Activated CD4-positive, alpha-beta T cell treated with anti-CD3 and anti-CD28 coated beads, Interleukin-2, amount 50 U/mL, for 1 hour (primary cell): ENCODE data around the gene ASTN1.

Source experiments
- DNase-seq: peaks from one replicate; pipeline ENCODE4 v3.0.0-alpha.2; 2020

ASTN1 gene

GRCh38 chr1:176869577-176869976 is 294.9 kb downstream of the ASTN1 start:
- no peak for DNase-seq

GRCh38 chr1:176866011-176866714 is 298.3 kb downstream of the ASTN1 start:
- DNase-seq: no peak

GRCh38 chr1:176864211-176864610 is 300.3 kb downstream of the ASTN1 start:
- DNase-seq: no peak

GRCh38 chr1:176863613-176864012 is 300.9 kb downstream of the ASTN1 start:
- no peak for DNase-seq

GRCh38 chr1:176858433-176858916 is 306.0 kb downstream of the ASTN1 start:
- DNase-seq: no peak

GRCh38 chr1:176857632-176858031 is 306.9 kb downstream of the ASTN1 start:
- DNase-seq: no peak

- DNase-seq: no peak
These were observed 309.5 kb downstream of the ASTN1 start for GRCh38 chr1:176854758-176855745.

- DNase-seq: no peak
These were observed 310.4 kb downstream of the ASTN1 start for GRCh38 chr1:176854121-176854520.

- DNase-seq: no peak
These were observed 311.0 kb downstream of the ASTN1 start for GRCh38 chr1:176853503-176853902.

- no peak for DNase-seq
These were observed 312.4 kb downstream of the ASTN1 start for GRCh38 chr1:176852124-176852523.

GRCh38 chr1:176850871-176851270 is 313.6 kb downstream of the ASTN1 start:
- DNase-seq: no peak

- no peak for DNase-seq
These were observed 315.2 kb downstream of the ASTN1 start for GRCh38 chr1:176849281-176849680.

GRCh38 chr1:176847052-176847451 is 317.5 kb downstream of the ASTN1 start:
- DNase-seq: no peak

GRCh38 chr1:176843352-176844297 is 320.9 kb downstream of the ASTN1 start:
- DNase-seq: no peak

- DNase-seq: no peak
These were observed 323.3 kb downstream of the ASTN1 start for GRCh38 chr1:176841238-176841637.

GRCh38 chr1:176839216-176839615 is 325.3 kb downstream of the ASTN1 start:
- DNase-seq: no peak

GRCh38 chr1:176838276-176838995 is 326.1 kb downstream of the ASTN1 start:
- no peak for DNase-seq

GRCh38 chr1:176837708-176838107 is 326.8 kb downstream of the ASTN1 start:
- no peak for DNase-seq

GRCh38 chr1:176831150-176831549 is 333.4 kb downstream of the ASTN1 start:
- no peak for DNase-seq

- DNase-seq: no peak
These were observed 335.3 kb downstream of the ASTN1 start for GRCh38 chr1:176829261-176829660.

- DNase-seq: no peak
These were observed 338.2 kb downstream of the ASTN1 start for GRCh38 chr1:176826265-176826664.
